ENCODE results near the gene DLK1.

The DLK1 gene

GRCh38 chr14:100680439-100681051, 46.1 kb upstream of the DLK1 start:
- no peak for DNase-seq (ENCODE audit: low read depth)
- TF ChIP-seq, protein P1, sequence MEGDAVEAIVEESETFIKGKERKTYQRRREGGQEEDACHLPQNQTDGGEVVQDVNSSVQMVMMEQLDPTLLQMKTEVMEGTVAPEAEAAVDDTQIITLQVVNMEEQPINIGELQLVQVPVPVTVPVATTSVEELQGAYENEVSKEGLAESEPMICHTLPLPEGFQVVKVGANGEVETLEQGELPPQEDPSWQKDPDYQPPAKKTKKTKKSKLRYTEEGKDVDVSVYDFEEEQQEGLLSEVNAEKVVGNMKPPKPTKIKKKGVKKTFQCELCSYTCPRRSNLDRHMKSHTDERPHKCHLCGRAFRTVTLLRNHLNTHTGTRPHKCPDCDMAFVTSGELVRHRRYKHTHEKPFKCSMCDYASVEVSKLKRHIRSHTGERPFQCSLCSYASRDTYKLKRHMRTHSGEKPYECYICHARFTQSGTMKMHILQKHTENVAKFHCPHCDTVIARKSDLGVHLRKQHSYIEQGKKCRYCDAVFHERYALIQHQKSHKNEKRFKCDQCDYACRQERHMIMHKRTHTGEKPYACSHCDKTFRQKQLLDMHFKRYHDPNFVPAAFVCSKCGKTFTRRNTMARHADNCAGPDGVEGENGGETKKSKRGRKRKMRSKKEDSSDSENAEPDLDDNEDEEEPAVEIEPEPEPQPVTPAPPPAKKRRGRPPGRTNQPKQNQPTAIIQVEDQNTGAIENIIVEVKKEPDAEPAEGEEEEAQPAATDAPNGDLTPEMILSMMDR (IDR thresholded peaks at IDR 0.05; ENCODE audit: insufficient read depth, low read depth, low read length, missing control alignments): no peak
- H3K4me3 ChIP-seq (ENCODE audit: low read depth, low read length): no peak overlapping the region

GRCh38 chr14:100681111-100681510, 45.6 kb upstream of the DLK1 start:
- H3K4me3 ChIP-seq (ENCODE audit: low read depth, low read length): no peak overlapping the region
- no peak for DNase-seq (ENCODE audit: low read depth)
- TF ChIP-seq, protein P1 (IDR thresholded peaks at IDR 0.05; ENCODE audit: insufficient read depth, low read depth, low read length, missing control alignments): no peak

- TF ChIP-seq, protein P1 (IDR thresholded peaks at IDR 0.05; ENCODE audit: insufficient read depth, low read depth, low read length, missing control alignments): no peak
- no peak overlapping the region for H3K4me3 ChIP-seq (ENCODE audit: low read depth, low read length)
- DNase-seq (ENCODE audit: low read depth): no peak
Observed at GRCh38 chr14:100682749-100683148, 43.9 kb upstream of the DLK1 start.

- TF ChIP-seq, protein P1 (IDR thresholded peaks at IDR 0.05; ENCODE audit: insufficient read depth, low read depth, low read length, missing control alignments): no peak
- H3K4me3 ChIP-seq (ENCODE audit: low read depth, low read length): no peak overlapping the region
- no peak for DNase-seq (ENCODE audit: low read depth)
Observed at GRCh38 chr14:100683578-100683977, 43.1 kb upstream of the DLK1 start.

GRCh38 chr14:100684154-100684553, 42.5 kb upstream of the DLK1 start:
- no peak for DNase-seq (ENCODE audit: low read depth)
- TF ChIP-seq, protein P1 (IDR thresholded peaks at IDR 0.05; ENCODE audit: insufficient read depth, low read depth, low read length, missing control alignments): no peak
- H3K4me3 ChIP-seq (ENCODE audit: low read depth, low read length): no peak overlapping the region

DNA sequence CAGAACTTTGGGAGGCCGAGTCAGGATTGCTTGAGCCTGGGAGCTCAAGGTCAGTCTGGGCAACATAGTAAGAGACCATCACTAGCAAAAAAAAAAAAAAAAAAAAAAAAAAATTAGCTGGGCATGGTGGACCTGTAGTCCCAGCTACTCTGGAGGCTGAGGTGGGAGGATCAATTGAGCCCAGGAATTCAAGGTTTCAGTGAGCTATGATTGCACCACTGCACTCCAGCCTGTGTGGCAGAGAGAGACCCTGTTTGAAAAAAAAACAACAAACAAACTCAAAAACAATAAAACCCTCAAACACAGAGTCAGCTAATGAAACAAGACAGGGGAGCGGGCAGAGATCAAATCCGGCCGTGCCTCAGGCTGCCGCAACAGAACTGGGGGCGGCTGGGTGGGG, 41.7 kb upstream of the DLK1 start:
- H3K4me3 ChIP-seq (ENCODE audit: low read depth, low read length): no peak overlapping the region
- no peak for DNase-seq (ENCODE audit: low read depth)
- TF ChIP-seq, protein P1 (IDR thresholded peaks at IDR 0.05; ENCODE audit: insufficient read depth, low read depth, low read length, missing control alignments): no peak

DNA sequence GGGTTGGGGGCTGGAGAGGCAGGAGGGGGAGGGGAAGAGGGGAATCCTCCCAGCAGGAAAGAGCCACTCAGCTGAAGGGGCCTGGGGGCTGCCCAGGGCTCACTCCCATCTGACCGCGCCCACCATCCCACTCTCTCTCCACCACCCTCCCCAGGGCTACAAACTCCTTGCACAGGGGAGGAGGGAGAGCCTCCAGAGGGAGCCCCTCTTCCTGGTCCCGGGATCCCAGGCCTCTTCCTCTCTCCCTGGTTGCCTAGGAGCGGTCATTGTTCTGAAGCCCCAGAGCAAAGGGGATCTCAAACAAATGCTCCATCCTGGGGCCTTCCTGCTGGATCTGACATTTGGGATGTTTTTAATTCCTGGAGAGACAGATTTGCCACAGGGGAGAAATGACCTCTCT, 39.8 kb upstream of the DLK1 start:
- TF ChIP-seq, protein P1 (IDR thresholded peaks at IDR 0.05; ENCODE audit: insufficient read depth, low read depth, low read length, missing control alignments): no peak
- no peak for DNase-seq (ENCODE audit: low read depth)

More for the DNA sequence above, 39.8 kb upstream of the DLK1 start:
- no peak overlapping the region for H3K4me3 ChIP-seq (ENCODE audit: low read depth, low read length)

Data from GM12865 (cell line).